ENCODE data around the gene CRIM1.

CRIM1 gene

GRCh38 chr2:36403675-36404230 is 48.2 kb downstream of the CRIM1 start:
- no peak overlapping the region for H3K9ac ChIP-seq (ENCODE audit: low read depth, low read length, poor library complexity, severe bottlenecking)
- no peaks in the 10 kb centered on the region for H3K36me3 ChIP-seq (ENCODE audit: insufficient read depth, low read length)
- H3F3A ChIP-seq (ENCODE audit: low read depth), result no peaks in the 10 kb centered on the region
- H2AFZ ChIP-seq (ENCODE audit: low read length), result no peak overlapping the region
- H3K9me3 ChIP-seq (ENCODE audit: insufficient read depth, low read depth, low read length), result no peaks in the 10 kb centered on the region
- H3K9me2 ChIP-seq (replicated peaks; ENCODE audit: low read depth, low read length), result no peaks in the 10 kb centered on the region
- no peak for TF ChIP-seq EZH2phosphoT487 (IDR thresholded peaks at IDR 0.05; ENCODE audit: borderline replicate concordance)
- TF ChIP-seq CTCF (conservative IDR thresholded peaks at IDR 0.05; ENCODE audit: low read length), result no peak
- no peaks in the 10 kb centered on the region for H3K79me2 ChIP-seq (ENCODE audit: insufficient read depth, low read length)
- H3K27me3 ChIP-seq (ENCODE audit: insufficient read depth, low read length, poor library complexity, severe bottlenecking), result no peaks in the 10 kb centered on the region
- H3K4me2 ChIP-seq (ENCODE audit: low read depth, low read length, poor library complexity, severe bottlenecking), result no peak overlapping the region
- no peaks in the 10 kb centered on the region for H4K20me1 ChIP-seq (ENCODE audit: insufficient read depth, low read length, poor library complexity, severe bottlenecking)
- peaks cover 9% of the 10 kb centered on the region for H3K4me1 ChIP-seq (ENCODE audit: insufficient read depth, low read length, poor library complexity, severe bottlenecking)
- H3K4me3 ChIP-seq (ENCODE audit: low read length, poor library complexity, severe bottlenecking), result peak overlapping the region; percentile 3

DNA sequence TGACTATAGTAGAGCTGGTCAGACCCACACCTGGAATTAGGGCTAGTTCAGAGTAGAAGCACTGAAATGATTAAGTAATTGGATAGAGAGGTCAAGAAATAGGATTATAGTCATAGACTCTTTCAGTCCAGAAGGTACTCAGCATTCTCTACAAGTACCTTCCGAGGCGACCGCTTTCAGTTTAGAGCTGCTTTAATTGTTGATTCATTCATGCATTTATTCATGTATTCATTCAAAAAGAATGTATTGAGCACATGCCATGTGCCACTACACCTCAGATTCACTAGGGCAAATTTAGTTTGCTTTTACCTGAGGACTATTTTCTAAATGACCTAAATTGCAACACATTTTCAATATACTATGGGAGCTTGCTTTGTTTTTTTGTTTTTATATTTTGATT is 48.7 kb downstream of the CRIM1 start:
- Histone ChIP-seq H2AFZ (ENCODE audit: low read length) (no peak overlapping the region), H3F3A (ENCODE audit: low read depth) (no peaks in the 10 kb centered on the region), H3K4me1 (ENCODE audit: insufficient read depth, low read length, poor library complexity, severe bottlenecking) (peaks cover 9% of the 10 kb centered on the region), H3K9me3 (ENCODE audit: insufficient read depth, low read depth, low read length) (no peaks in the 10 kb centered on the region), H3K9ac (ENCODE audit: low read depth, low read length, poor library complexity, severe bottlenecking) (no peak overlapping the region), H3K4me3 (ENCODE audit: low read length, poor library complexity, severe bottlenecking) (peak overlapping the region; percentile 3), H3K27me3 (ENCODE audit: insufficient read depth, low read length, poor library complexity, severe bottlenecking) (no peaks in the 10 kb centered on the region), H3K9me2 (replicated peaks; ENCODE audit: low read depth, low read length) (no peaks in the 10 kb centered on the region), H3K4me2 (ENCODE audit: low read depth, low read length, poor library complexity, severe bottlenecking) (no peak overlapping the region), H3K36me3 (ENCODE audit: insufficient read depth, low read length) (no peaks in the 10 kb centered on the region), H3K79me2 (ENCODE audit: insufficient read depth, low read length) (no peaks in the 10 kb centered on the region), H4K20me1 (ENCODE audit: insufficient read depth, low read length, poor library complexity, severe bottlenecking) (no peaks in the 10 kb centered on the region)
- TF ChIP-seq EZH2phosphoT487 (IDR thresholded peaks at IDR 0.05; ENCODE audit: borderline replicate concordance) (no peak), CTCF (conservative IDR thresholded peaks at IDR 0.05; ENCODE audit: low read length) (no peak)

DNA sequence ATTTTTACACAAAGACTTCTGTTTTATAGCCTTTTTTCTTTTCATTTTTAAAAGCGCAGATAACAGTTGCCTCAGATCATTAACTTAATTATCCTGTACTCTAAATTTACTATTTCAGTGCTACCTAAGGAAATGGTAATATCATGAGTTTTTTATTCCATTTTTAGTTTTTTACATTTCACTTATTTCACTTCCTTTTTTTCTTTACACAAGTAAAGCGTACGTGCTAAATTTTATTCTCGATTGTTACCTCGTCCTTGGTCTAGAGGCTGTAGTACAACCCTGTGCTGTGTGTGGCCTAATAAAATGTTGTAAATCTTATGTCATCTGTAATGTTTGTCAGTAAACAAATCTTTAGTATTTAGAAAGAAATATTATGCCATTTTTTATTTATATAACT is 49.2 kb downstream of the CRIM1 start:
- H3K9me3 ChIP-seq (ENCODE audit: insufficient read depth, low read depth, low read length), result no peaks in the 10 kb centered on the region
- H3K9me2 ChIP-seq (replicated peaks; ENCODE audit: low read depth, low read length), result no peaks in the 10 kb centered on the region
- no peaks in the 10 kb centered on the region for H3K79me2 ChIP-seq (ENCODE audit: insufficient read depth, low read length)
- H3K9ac ChIP-seq (ENCODE audit: low read depth, low read length, poor library complexity, severe bottlenecking), result no peak overlapping the region
- no peak overlapping the region for H3K4me3 ChIP-seq (ENCODE audit: low read length, poor library complexity, severe bottlenecking)
- no peak for TF ChIP-seq EZH2phosphoT487 (IDR thresholded peaks at IDR 0.05; ENCODE audit: borderline replicate concordance)
- no peak for TF ChIP-seq CTCF (conservative IDR thresholded peaks at IDR 0.05; ENCODE audit: low read length)
- H4K20me1 ChIP-seq (ENCODE audit: insufficient read depth, low read length, poor library complexity, severe bottlenecking), result no peaks in the 10 kb centered on the region
- no peaks in the 10 kb centered on the region for H3K36me3 ChIP-seq (ENCODE audit: insufficient read depth, low read length)
- H3K4me2 ChIP-seq (ENCODE audit: low read depth, low read length, poor library complexity, severe bottlenecking), result no peak overlapping the region
- no peaks in the 10 kb centered on the region for H3K27me3 ChIP-seq (ENCODE audit: insufficient read depth, low read length, poor library complexity, severe bottlenecking)
- H2AFZ ChIP-seq (ENCODE audit: low read length), result no peak overlapping the region
- H3K4me1 ChIP-seq (ENCODE audit: insufficient read depth, low read length, poor library complexity, severe bottlenecking), result peaks cover 9% of the 10 kb centered on the region
- H3F3A ChIP-seq (ENCODE audit: low read depth), result no peaks in the 10 kb centered on the region

All from Loucy (cell line).